HFFc6 (cell line): ENCODE results near the gene HS3ST5. TPM values are rescaled to one million over a fixed set of nuclear protein-coding genes. Genes with fewer than 3 reads are reported as not detected.

Experiments
- DNase-seq: peaks from one replicate; pipeline ENCODE4 v3.0.0-alpha.2; 2018
- H3K27ac Mint-ChIP-seq: 2 replicates; pipeline ENCODE4 v1.8.0; 2020; ENCODE audit warnings: mild to moderate bottlenecking, mixed read lengths
- H3K27me3 Mint-ChIP-seq: 2 replicates; pipeline ENCODE4 v1.8.0; 2021; ENCODE audit warnings: mild to moderate bottlenecking, moderate library complexity, mixed read lengths; ENCODE audit not compliant: insufficient read depth
- H3K36me3 Mint-ChIP-seq: 2 replicates; pipeline ENCODE4 v1.8.0; 2021; ENCODE audit warnings: low read depth, mixed read lengths
- H3K4me1 Mint-ChIP-seq: 2 replicates; pipeline ENCODE4 v1.8.0; 2020; ENCODE audit warnings: low read depth, mixed read lengths
- H3K4me3 Mint-ChIP-seq: 2 replicates; pipeline ENCODE4 v1.8.0; 2020; ENCODE audit warnings: mild to moderate bottlenecking, moderate library complexity, mixed read lengths
- H3K9me3 Mint-ChIP-seq: 2 replicates; pipeline ENCODE4 v1.8.0; 2020; ENCODE audit warnings: mild to moderate bottlenecking, mixed read lengths
- CTCF ChIP-seq: fragments of 200-600 bp; sonication (generic); IDR thresholded peaks from 2 replicates; pipeline ENCODE4 v1.5.0; 2021; ENCODE audit warnings: antibody characterized with exemption, mild to moderate bottlenecking
- total RNA-seq, 6 experiments: library from RNA; stranded (reverse); fragmentation: NEBNext Ultra II Directional; extraction: Animal tissue kit (Norgen Biotek cat#: 25700); gene quantifications; 2 replicates in 1 of 6; 3 replicates in 5 of 6; pipeline ENCODE4 v1.2.3, GENCODE V29; 2021

Gene HS3ST5
- total RNA-seq, 6 experiments from 2014 or later: not detected

GRCh38 chr6:114362957-114363356 lies 20.1 kb upstream of the HS3ST5 start:
- Mint-ChIP-seq H3K4me3 (no peak overlapping the region), H3K27me3 (no peaks in the 10 kb centered on the region), H3K9me3 (peaks cover 7% of the 10 kb centered on the region), H3K27ac (no peak overlapping the region), H3K36me3 (no peaks in the 10 kb centered on the region), H3K4me1 (no peaks in the 10 kb centered on the region)
- no peak for DNase-seq
- no peak for TF ChIP-seq CTCF

- no peak for TF ChIP-seq CTCF
- DNase-seq: no peak
- no peaks in the 10 kb centered on the region for H3K27me3 Mint-ChIP-seq
- no peak overlapping the region for H3K4me3 Mint-ChIP-seq
- peaks cover 7% of the 10 kb centered on the region for H3K9me3 Mint-ChIP-seq
- no peak overlapping the region for H3K27ac Mint-ChIP-seq
- no peaks in the 10 kb centered on the region for H3K36me3 Mint-ChIP-seq
- H3K4me1 Mint-ChIP-seq: no peaks in the 10 kb centered on the region
These were observed 19.6 kb upstream of the HS3ST5 start for GRCh38 chr6:114362396-114362795.

- no peak for DNase-seq
- no peaks in the 10 kb centered on the region for H3K36me3 Mint-ChIP-seq
- H3K4me3 Mint-ChIP-seq: no peak overlapping the region
- H3K27me3 Mint-ChIP-seq: no peaks in the 10 kb centered on the region
- no peaks in the 10 kb centered on the region for H3K4me1 Mint-ChIP-seq
- H3K9me3 Mint-ChIP-seq: peaks cover 7% of the 10 kb centered on the region
- H3K27ac Mint-ChIP-seq: no peak overlapping the region
- TF ChIP-seq CTCF: no peak
These were observed 18.2 kb upstream of the HS3ST5 start for GRCh38 chr6:114361036-114361435.

- Mint-ChIP-seq H3K36me3 (no peaks in the 10 kb centered on the region), H3K9me3 (peaks cover 4% of the 10 kb centered on the region; the same call in 1 of the 2 replicates), H3K4me3 (no peak overlapping the region), H3K27me3 (no peaks in the 10 kb centered on the region), H3K4me1 (no peaks in the 10 kb centered on the region), H3K27ac (no peak overlapping the region)
- DNase-seq: no peak
- no peak for TF ChIP-seq CTCF
These were observed 12.5 kb upstream of the HS3ST5 start for GRCh38 chr6:114355300-114355699.

- no peak for DNase-seq
- Mint-ChIP-seq H3K36me3 (no peaks in the 10 kb centered on the region), H3K27me3 (no peaks in the 10 kb centered on the region), H3K4me3 (no peak overlapping the region), H3K9me3 (peaks cover 4% of the 10 kb centered on the region; the same call in 1 of the 2 replicates), H3K4me1 (no peaks in the 10 kb centered on the region), H3K27ac (no peak overlapping the region)
- TF ChIP-seq CTCF: no peak
These were observed 11.7 kb upstream of the HS3ST5 start for GRCh38 chr6:114354482-114354881.

GRCh38 chr6:114346451-114346850 lies 3.6 kb upstream of the HS3ST5 start:
- Mint-ChIP-seq H3K9me3 (no peaks in the 10 kb centered on the region; the same call in 1 of the 2 replicates), H3K4me3 (no peak overlapping the region), H3K36me3 (no peaks in the 10 kb centered on the region), H3K4me1 (peaks cover 6% of the 10 kb centered on the region; the same call in 1 of the 2 replicates), H3K27ac (no peak overlapping the region), H3K27me3 (peaks cover 15% of the 10 kb centered on the region; the same call in 1 of the 2 replicates)
- no peak for TF ChIP-seq CTCF
- DNase-seq: no peak
